Fibroblast of lung (primary cell): ENCODE measurements around the gene IL23R.

Source experiments
- EZH2 ChIP-seq: IDR thresholded peaks from 2 replicates; pipeline ENCODE4 v1.5.1; 2012; ENCODE audit warnings: low read length, control low read depth, mild to moderate bottlenecking; ENCODE audit errors: missing control alignments
- TF ChIP-seq, protein P1 (sequence below), 2 donors: IDR thresholded peaks in 1 of 2; conservative IDR thresholded peaks in 1 of 2; 1 replicate in 1 of 2; 2 replicates in 1 of 2; pipeline ENCODE4 v1.5.1; 2011 to 2012; ENCODE audit warnings: low read length in 2 of 2, control low read depth in 1 of 2, inconsistent platforms in 1 of 2, low read depth in 1 of 2, mild to moderate bottlenecking in 1 of 2

DNA sequence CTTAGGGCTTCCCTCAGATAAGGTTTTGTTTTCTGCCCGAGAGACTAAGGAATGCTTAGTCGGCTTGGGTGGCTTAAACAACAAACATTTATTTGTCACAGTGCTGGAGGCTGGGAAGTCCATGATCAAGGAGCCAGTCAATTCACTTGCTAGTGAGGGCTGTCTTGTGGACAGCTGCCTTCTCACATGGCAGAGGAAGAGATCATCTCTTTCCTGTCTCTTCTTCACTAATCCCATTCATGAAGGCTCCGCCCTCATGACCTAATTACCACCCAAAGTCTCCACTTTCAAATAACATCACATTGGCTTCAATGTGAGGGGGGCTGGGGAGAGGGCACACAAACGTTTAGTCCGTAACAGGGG lies 90.9 kb downstream of the IL23R start:
- TF ChIP-seq, protein P1, sequence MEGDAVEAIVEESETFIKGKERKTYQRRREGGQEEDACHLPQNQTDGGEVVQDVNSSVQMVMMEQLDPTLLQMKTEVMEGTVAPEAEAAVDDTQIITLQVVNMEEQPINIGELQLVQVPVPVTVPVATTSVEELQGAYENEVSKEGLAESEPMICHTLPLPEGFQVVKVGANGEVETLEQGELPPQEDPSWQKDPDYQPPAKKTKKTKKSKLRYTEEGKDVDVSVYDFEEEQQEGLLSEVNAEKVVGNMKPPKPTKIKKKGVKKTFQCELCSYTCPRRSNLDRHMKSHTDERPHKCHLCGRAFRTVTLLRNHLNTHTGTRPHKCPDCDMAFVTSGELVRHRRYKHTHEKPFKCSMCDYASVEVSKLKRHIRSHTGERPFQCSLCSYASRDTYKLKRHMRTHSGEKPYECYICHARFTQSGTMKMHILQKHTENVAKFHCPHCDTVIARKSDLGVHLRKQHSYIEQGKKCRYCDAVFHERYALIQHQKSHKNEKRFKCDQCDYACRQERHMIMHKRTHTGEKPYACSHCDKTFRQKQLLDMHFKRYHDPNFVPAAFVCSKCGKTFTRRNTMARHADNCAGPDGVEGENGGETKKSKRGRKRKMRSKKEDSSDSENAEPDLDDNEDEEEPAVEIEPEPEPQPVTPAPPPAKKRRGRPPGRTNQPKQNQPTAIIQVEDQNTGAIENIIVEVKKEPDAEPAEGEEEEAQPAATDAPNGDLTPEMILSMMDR (conservative IDR thresholded peaks at IDR 0.05 in 1 of 2, IDR thresholded peaks at IDR 0.05 in 1 of 2; ENCODE audit: low read depth in 1 of 2, low read length in 2 of 2) = no peak
- no peak for TF ChIP-seq EZH2
